SU-DHL-6 (cell line): ENCODE measurements around the gene ANKH.

Source experiments
- EZH2phosphoT487 ChIP-seq: fragments of 200-600 bp; sonication (generic), shearing (Covaris generic); conservative IDR thresholded peaks from 2 replicates; pipeline ENCODE4 v1.6.1; 2018; ENCODE audit warnings: mild to moderate bottlenecking, antibody characterized with exemption, low read length, moderate library complexity, mixed read lengths
- TF ChIP-seq, protein P1 (sequence below): fragments of 200-600 bp; sonication (generic); IDR thresholded peaks from one replicate; pipeline ENCODE4 v1.5.1; 2017; ENCODE audit warnings: antibody characterized with exemption, mild to moderate bottlenecking, low read length, moderate library complexity; ENCODE audit not compliant: insufficient read depth, poor library complexity, severe bottlenecking

GRCh38 chr5:14750712-14751111 is 120.9 kb downstream of the ANKH start:
- TF ChIP-seq, protein P1, sequence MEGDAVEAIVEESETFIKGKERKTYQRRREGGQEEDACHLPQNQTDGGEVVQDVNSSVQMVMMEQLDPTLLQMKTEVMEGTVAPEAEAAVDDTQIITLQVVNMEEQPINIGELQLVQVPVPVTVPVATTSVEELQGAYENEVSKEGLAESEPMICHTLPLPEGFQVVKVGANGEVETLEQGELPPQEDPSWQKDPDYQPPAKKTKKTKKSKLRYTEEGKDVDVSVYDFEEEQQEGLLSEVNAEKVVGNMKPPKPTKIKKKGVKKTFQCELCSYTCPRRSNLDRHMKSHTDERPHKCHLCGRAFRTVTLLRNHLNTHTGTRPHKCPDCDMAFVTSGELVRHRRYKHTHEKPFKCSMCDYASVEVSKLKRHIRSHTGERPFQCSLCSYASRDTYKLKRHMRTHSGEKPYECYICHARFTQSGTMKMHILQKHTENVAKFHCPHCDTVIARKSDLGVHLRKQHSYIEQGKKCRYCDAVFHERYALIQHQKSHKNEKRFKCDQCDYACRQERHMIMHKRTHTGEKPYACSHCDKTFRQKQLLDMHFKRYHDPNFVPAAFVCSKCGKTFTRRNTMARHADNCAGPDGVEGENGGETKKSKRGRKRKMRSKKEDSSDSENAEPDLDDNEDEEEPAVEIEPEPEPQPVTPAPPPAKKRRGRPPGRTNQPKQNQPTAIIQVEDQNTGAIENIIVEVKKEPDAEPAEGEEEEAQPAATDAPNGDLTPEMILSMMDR = no peak
- TF ChIP-seq EZH2phosphoT487 = no peak
